Measurements from ENCODE around the gene EEF2K.

The EEF2K gene

DNA sequence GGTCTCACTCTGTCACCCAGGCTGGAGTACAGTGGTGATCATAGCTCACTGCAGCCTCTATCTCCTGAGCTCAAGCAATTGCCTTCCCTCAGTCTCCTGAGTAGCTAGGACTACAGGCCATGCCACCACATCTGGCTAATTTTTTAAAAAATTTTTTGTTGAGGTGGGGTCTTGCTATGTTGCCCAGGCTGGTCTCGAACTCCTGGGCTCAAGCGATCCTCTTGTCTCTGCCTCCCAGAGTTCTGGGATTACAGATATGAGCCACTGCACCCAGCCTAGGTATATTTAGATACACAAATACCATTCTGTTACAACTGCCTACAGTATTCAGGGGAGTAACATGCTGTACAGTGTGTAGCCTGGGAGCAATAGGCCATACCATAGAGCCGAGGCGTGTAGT, 105.4 kb downstream of the EEF2K start:
- DNase-seq (ENCODE audit: insufficient read length, low spot score) (no peak), FAIRE-seq (no peak)
- TF ChIP-seq, protein P1, sequence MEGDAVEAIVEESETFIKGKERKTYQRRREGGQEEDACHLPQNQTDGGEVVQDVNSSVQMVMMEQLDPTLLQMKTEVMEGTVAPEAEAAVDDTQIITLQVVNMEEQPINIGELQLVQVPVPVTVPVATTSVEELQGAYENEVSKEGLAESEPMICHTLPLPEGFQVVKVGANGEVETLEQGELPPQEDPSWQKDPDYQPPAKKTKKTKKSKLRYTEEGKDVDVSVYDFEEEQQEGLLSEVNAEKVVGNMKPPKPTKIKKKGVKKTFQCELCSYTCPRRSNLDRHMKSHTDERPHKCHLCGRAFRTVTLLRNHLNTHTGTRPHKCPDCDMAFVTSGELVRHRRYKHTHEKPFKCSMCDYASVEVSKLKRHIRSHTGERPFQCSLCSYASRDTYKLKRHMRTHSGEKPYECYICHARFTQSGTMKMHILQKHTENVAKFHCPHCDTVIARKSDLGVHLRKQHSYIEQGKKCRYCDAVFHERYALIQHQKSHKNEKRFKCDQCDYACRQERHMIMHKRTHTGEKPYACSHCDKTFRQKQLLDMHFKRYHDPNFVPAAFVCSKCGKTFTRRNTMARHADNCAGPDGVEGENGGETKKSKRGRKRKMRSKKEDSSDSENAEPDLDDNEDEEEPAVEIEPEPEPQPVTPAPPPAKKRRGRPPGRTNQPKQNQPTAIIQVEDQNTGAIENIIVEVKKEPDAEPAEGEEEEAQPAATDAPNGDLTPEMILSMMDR (IDR thresholded peaks at IDR 0.05; ENCODE audit: insufficient read depth, missing control alignments) = no peak

DNA sequence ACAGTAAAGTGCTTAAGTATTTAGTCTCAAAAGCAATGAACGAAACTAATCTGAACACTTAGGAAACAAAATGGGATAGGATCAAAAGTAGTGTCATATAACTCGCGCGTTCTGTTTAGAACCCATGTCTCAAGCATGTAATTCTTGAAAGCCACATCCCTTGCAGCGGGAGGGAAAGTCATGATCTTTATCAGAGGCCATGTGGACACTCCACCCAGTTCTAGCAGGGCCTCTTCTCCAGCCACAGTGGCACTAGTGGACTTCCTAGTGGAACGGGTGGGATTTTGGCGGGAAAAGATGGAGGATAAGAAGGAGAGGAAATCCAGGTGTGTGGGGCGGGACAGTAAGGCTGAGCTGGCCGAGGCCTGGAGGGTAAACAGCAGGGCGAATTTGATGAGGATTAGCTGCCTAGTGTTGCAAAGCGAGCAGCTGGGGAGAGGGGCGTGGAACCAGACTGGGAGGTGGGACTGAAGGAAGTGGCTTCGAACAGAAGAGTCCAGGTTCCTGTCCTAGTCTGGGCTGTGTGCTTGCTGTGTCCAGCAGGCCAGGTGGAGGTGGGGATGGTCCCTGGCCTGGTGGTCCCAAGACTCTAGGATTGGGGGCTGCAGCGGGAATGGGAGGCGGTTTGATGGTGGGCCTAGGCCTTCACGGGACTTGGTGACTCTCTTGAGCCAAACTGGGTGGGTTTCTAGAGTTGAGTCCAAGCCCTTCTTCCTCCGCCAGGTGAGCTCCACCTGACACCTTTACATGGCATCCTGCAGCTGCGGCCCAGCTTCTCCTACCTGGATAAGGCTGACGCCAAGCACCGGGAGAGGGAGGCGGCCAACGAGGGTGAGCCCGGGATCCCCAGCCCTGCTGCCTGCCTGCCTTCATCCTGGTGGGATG, 107.1 kb downstream of the EEF2K start:
- TF ChIP-seq, protein P1 (IDR thresholded peaks at IDR 0.05; ENCODE audit: insufficient read depth, missing control alignments) = no peak
- FAIRE-seq (no peak), DNase-seq (ENCODE audit: insufficient read length, low spot score) (peak; percentile 45)

DNA sequence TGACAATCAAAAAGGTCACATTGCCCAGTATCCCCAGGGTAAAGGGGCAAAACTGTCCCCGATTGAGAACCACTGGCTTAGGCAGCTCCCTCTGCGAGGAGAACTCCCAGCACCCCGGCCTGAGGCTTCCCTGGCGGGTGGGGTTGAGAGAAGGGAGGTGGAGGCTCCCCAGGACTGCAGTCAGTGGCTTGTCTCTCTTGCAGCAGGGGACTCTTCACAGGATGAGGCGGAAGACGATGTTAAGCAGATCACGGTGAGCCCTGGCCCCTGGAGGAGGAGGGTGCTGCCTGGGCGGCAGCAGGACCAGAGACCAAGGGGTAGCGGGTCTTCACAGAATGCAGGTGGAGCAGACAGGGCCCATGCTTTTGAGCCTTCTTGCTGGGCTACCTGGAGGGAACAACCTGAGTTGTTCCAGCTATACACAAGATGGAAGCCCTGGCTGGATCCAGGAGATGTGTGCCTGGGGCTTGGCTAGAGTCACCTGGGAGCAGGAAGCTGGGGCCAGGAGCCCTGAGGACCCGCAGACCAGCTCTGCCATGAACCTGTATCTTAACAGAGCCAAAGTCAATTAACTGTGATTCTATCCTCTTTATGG, 107.9 kb downstream of the EEF2K start:
- FAIRE-seq = no peak
- no peak for DNase-seq (ENCODE audit: insufficient read length, low spot score)
- TF ChIP-seq, protein P1 (IDR thresholded peaks at IDR 0.05; ENCODE audit: insufficient read depth, missing control alignments) = no peak

DNA sequence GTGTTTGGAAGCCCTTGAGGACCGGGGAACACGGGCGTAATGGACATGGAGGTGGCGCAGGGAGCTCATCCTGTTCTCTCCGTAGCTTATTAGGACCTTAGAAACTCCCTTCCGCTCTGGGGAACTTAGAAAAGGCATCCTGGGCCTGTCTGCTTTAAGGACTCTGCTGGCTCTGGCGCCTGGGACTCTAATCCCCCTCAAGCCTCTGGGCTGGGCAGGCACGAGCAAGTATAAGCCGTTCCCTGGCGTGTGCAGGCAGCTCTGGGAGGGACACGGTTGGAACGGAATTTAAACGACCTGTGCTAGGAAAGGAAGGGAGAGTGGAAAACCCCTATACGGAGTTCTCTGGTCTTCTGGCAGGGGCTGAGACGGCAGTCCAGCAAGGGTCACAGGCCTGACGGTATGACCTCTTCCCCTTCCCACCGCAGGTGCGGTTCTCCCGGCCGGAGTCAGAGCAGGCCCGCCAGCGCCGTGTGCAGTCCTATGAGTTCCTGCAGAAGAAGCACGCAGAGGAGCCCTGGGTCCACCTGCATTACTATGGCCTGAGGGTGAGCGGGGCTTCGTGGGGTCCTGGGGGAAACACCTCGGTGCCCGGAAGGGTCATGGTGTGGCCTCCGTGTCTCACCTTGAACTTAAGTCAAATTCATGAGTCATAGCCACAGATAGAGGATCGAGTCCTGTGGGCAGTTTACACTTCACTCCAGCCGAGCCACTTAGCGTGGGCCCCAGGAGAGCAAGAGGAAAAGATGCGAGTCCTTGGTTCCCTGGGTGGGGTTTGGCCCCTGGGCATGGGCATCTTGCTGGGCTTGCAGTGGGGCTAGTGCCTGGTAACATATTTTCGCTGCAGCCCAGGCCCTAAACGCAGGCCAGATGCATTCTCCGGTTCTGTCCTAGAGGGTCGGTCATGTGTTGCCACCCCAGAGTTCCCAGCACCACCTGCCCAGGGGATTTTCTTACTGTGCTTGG, 108.9 kb downstream of the EEF2K start:
- peak; percentile 75 for DNase-seq (ENCODE audit: insufficient read length, low spot score)
- no peak for FAIRE-seq
- TF ChIP-seq, protein P1 (IDR thresholded peaks at IDR 0.05; ENCODE audit: insufficient read depth, missing control alignments) = no peak

DNA sequence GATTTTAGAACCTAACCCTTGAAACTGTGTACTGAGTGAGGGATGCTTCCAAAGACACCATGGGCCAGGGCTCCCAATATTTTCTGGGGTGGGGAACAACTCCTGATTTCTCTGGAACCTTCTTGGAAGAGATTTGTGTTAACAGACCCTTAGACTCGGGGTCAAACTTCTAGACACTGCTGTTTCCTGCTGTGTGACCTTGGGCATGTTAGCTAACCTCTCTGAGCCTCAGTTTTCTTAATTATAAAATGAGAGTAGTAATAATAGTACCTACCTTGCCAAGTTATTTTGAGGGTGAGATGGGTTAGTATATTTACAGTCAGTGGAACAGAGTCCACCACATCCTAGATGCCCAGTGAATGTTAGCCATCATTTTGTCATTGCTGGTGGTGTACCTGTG, 109.9 kb downstream of the EEF2K start:
- TF ChIP-seq, protein P1 (IDR thresholded peaks at IDR 0.05; ENCODE audit: insufficient read depth, missing control alignments) = no peak
- FAIRE-seq (no peak), DNase-seq (ENCODE audit: insufficient read length, low spot score) (no peak)

DNA sequence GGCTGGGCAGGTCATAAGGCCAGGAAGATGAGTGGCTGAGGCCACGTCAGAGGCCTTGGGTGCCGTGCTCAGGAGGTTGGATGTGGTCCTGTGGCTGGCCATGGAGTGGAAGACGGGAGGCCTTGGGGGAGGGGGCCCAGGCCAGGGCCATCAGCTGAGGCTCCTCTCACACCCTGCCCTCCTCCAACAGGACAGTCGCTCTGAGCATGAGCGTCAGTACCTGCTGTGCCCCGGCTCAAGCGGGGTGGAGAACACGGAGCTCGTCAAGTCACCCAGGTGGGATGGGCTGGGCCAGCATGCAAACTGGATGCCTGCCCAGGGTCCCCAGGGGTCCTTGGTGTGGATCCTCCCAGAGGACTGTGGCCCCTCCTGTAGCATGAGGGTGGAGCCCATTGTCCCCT, 110.3 kb downstream of the EEF2K start:
- no peak for DNase-seq (ENCODE audit: insufficient read length, low spot score)
- TF ChIP-seq, protein P1 (IDR thresholded peaks at IDR 0.05; ENCODE audit: insufficient read depth, missing control alignments) = no peak
- FAIRE-seq = no peak

Data from D721Med (cell line).